ENCODE data around the gene VARS2. TPM values are rescaled to one million over a fixed set of nuclear protein-coding genes. Genes with fewer than 3 reads are reported as not detected.

The VARS2 gene
- total RNA-seq, 4 donors from 2014 or later = 13.0 to 25.2 (median 18.1) TPM

GRCh38 chr6:30930506-30930905 is 16.5 kb downstream of the VARS2 start:
- TF ChIP-seq POLR2A (IDR thresholded peaks at IDR 0.05) (no peak), CTCF (IDR thresholded peaks at IDR 0.05) (no peak)

GRCh38 chr6:30931272-30931671 is 17.2 kb downstream of the VARS2 start:
- no peak for DNase-seq (ENCODE audit: low spot score in 2 of 2)
- TF ChIP-seq CTCF (IDR thresholded peaks at IDR 0.05) (no peak), POLR2A (IDR thresholded peaks at IDR 0.05) (no peak)
- H3K4me3 ChIP-seq (ENCODE audit: low read depth, poor library complexity, severe bottlenecking) = no peak overlapping the region
- WGBS, 2 donors = 62 to 67% methylated on average over 8 of the region's 8 CpGs
- intact Hi-C loops (cut with DNase I; ENCODE audit: low total_unique reads) = no loop called here

More at GRCh38 chr6:30930506-30930905, 16.5 kb downstream of the VARS2 start:
- intact Hi-C loops (cut with DNase I; ENCODE audit: low total_unique reads) = no loop called here
- 92 to 95% methylated on average over 4 of the region's 4 CpGs for WGBS, 2 donors
- no peak for DNase-seq (ENCODE audit: low spot score in 2 of 2)
- H3K4me3 ChIP-seq (ENCODE audit: low read depth, poor library complexity, severe bottlenecking) = no peak overlapping the region

- no peak for DNase-seq (ENCODE audit: low spot score in 2 of 2)
- intact Hi-C loops (cut with DNase I; ENCODE audit: low total_unique reads) = no loop called here
- no peak for TF ChIP-seq POLR2A (IDR thresholded peaks at IDR 0.05)
- TF ChIP-seq CTCF (IDR thresholded peaks at IDR 0.05) = no peak
- H3K4me3 ChIP-seq (ENCODE audit: low read depth, poor library complexity, severe bottlenecking) = no peak within 1 kb of the TSS
- WGBS, 2 donors = 84 to 87% methylated on average over 7 of the region's 7 CpGs
Measured at GRCh38 chr6:30931969-30932645, 18.1 kb downstream of the VARS2 start, which contains the start of gene SFTA2. TSS of gene SFTA2 (minus strand) at chr6:30932170. CDS start at chr6:30932096, 74 bp downstream.

GRCh38 chr6:30932665-30933365 is 18.8 kb downstream of the VARS2 start:
- no peak overlapping the region for H3K4me3 ChIP-seq (ENCODE audit: low read depth, poor library complexity, severe bottlenecking)
- intact Hi-C loops (cut with DNase I; ENCODE audit: low total_unique reads) = no loop called here
- WGBS, 2 donors = 70 to 78% methylated on average over 6 of the region's 6 CpGs
- no peak for DNase-seq (ENCODE audit: low spot score in 2 of 2)
- TF ChIP-seq CTCF (IDR thresholded peaks at IDR 0.05) (no peak), POLR2A (IDR thresholded peaks at IDR 0.05) (no peak)

- H3K4me3 ChIP-seq (ENCODE audit: low read depth, poor library complexity, severe bottlenecking) = no peak overlapping the region
- no peak for DNase-seq (ENCODE audit: low spot score in 2 of 2)
- intact Hi-C loops (cut with DNase I; ENCODE audit: low total_unique reads) = no loop called here
- WGBS, 2 donors = 23 to 36% methylated on average over 3 of the region's 3 CpGs
- no peak for TF ChIP-seq POLR2A (IDR thresholded peaks at IDR 0.05)
- TF ChIP-seq CTCF (IDR thresholded peaks at IDR 0.05) = no peak
Measured at GRCh38 chr6:30935018-30935417, 21.0 kb downstream of the VARS2 start.

Data from lower leg skin (tissue), 4 donors.